ENCODE results near the gene RAMP1.
"Not testable (repeated sequence)": the region's sequence is repeated elsewhere in the genome, so short reads cannot be mapped to it uniquely, and the experiment has no call there.

RAMP1 gene

DNA sequence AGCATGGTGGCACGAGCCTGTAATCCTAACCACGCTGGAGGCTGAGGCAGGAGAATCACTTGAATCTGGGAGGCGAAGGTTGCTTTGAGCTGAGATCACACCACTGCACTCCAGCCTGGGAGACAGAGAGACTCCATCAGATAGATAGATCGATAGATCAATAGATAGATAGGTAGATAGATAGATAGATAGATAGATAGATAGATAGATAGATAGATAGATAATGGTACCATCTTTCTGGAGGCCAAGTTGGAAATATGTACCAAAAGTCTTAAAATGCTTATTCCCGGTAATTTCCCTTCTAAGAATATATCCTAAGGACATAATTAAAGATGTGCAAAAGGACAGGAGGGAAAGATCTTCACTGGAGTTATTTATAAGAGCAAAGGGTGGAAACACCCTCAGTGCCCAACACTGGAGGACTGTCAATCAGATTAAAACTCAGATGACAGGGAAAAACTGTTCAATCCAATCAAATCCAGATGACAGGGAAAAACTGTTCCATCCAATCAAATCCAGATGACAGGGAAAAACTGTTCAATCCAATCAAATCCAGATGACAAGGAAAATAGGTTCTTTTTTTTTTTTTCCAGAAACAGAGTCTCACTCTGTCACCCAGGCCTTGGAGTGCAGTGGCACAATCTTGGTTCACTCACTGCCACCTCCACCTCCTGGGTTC, 58.4 kb downstream of the RAMP1 start:
- no peak for DNase-seq (ENCODE audit: low read depth in 3 of 3)

DNA sequence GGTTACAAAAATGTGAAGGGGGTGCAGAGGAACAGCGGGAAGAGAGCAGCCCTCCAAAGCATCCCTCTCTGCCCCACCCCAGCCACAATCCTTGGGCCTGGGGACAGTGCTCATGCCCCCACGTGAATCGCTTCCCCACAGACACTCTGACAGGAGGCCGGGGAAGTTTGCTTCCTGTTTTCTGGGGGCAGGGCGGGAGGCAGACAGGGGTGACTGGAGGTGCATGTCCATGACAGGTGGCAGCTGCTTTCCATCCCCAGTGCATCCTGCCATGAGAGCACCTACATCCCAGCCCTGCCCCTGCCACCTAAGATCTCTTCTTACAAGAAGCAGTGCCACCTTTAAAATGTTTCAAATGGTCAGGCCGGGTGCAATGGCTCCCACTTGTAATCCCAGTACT, 60.2 kb downstream of the RAMP1 start:
- DNase-seq (ENCODE audit: low read depth in 3 of 3) = no peak

DNA sequence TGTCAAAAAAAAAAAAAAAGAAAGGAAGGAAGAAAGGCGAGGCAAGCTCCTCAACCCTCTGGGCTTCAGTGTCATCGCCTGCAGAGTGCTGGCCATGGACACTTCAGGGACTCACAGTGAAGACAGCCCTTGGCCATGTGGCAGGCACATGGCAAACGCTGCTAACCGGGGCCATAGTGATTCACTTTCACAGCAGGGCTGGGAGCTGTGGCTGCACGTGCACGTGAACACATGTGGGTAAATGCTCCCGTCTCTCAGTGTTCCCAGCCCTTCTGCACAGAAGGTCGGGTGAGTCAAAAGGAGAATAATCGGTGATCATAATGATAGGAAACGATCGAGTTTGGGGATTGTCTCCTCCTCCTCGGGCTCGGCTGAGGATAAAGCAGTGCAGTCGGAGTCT, 61.2 kb downstream of the RAMP1 start:
- DNase-seq (ENCODE audit: low read depth in 3 of 3) = no peak

DNA sequence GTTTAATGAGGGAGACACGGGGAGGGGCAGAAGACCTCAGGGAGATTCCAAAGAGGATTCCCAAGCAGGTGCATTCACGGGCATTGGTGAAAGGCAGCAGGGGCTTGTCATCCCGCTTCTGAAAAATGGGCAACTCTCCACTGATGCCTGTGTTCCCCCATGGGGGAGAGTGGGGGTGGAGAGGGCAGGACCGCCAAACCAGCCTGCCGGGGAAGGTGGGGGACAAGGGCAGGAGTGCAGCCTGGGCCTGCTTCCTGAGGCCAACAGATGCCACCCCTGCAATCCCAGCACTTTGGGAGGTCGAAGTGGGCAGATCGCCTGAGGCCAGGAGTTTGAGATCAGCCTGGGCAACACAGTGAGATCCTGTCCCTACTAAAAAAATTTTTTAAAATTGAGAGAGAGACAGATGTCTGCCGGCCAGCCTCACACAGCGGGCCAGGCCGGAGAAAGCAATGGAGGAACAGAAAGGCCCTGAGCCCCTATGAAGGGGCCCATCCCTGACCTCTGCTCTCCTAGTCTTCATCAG, 62.6 kb downstream of the RAMP1 start:
- no peak for DNase-seq (ENCODE audit: low read depth in 3 of 3)

DNA sequence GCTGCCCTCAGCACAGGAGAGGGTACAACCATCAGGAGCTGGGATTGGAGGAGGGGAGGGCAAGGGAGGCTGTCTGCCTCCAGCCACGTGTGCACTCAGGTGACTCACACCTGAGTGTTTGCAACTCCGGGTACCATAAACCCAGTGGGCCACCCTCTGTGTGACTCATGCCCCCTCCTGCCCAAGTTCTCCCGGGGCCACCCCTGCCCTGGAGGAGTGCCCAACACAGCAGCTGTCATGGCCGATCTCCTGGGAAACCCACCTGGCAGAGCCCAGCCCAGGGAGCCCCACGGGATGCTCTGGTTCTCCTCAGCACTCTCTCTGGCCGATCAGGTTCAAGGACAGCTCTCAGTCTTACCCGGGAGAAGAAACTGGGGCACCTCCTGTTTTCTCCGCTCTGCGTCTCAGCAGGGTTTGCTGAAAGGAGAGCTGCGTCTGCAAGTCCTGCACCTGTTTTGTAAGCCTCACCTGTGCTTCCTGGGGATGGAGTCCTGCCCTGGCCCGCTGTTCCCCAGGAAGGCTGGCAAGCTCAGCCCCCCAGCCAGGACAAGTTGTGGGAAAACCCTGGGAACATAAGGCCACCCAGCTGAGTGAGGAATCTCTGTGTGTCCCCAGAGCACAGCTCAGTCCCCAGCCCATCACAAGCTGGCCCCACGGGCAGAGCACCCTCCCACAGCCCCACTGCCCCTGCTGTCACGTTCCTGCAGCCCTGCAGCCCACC, 63.4 kb downstream of the RAMP1 start:
- DNase-seq (ENCODE audit: low read depth in 3 of 3) = no peak

DNA sequence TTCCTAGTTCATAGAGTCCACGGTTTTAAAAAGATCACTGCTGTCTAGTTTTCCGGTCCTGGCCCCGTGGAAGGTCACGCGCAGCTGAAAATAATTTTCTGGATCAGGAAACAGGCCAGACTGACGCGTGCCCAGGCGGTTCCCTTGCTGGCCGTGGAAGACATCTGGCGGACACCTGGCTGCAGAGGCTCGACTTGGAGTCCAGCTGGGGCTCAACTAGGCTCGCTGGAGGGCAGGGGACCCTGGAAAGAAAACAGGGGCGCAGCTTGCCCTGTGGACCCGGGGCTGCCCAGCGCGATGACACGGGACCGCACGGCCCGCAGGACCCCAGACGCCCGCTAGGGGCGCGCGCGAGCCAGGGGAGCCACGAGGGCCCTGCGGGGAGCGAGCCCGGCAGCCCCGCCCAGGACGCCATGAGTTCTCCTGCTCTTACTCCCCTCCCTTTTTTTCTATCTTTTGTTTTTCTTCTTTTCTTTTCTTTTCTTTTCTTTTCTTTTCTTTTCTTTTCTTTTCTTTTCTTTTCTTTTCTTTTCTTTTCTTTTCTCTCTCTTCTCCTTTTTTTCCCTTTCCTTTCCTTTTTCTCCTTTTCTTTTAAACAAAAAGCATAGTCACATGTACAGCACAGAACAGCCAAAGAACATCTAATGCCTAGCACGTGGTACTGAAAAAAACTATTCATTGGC, 64.2 kb downstream of the RAMP1 start:
- DNase-seq (ENCODE audit: low read depth in 3 of 3) = peak; percentile 62 to 70 (median 67)

DNA sequence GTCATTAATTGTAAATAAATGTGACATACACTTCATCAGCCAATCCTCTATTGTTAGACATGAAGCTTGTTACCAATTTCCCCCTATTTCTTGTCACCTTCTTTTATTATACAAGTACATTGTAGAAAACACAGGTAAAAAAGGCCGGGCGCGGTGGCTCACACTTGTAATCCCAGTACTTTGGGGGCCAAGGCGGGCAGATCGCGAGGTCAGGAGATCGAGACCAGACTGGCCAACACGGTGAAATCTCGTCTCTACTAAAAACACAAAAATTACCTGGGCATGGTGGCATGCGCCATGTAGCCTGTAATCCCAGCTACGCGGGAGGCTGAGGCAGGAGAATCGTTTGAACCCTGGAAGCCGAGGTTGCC, 64.7 kb downstream of the RAMP1 start:
- no peak for DNase-seq (ENCODE audit: low read depth in 3 of 3)

DNA sequence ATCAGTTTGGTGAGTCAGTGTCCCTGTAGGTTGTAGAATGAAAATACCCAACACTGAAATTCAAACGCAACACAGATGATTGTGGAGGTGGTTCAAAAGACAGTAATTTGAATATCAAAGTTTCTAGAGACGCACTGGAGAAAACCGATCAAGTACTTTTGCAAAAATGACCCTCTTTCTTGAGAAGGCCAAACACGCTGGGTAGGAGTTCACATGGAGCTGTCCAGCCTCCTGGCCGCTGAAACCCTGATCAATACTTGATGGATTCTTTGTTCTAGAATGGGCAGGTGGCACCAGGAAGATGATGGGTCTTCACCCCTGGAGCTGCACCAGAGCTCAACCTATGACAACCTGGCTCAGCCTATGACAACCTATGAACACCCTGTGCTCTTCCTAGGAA, 67.7 kb downstream of the RAMP1 start:
- DNase-seq (ENCODE audit: low read depth in 3 of 3) = no peak

DNA sequence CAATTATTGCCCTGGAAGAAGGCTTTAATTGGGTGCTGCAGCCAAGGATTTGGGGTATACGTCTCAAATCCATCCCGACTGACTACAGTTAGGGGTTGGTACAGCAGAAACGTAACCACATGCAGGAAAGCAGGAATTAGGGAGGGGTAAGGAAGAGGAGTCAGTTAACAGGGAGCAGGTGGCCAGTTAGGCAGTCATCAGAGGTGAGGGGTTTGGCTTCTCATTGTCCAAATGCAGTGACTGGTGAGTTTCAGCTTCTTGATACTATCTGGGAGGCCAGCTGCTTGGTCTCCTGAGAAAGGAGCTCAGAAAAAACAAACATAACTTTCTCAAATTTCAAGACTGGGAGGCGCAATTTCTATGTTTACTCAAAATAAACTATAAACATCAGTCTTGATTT, 68.6 kb downstream of the RAMP1 start:
- no peak for DNase-seq (ENCODE audit: low read depth in 3 of 3)

DNA sequence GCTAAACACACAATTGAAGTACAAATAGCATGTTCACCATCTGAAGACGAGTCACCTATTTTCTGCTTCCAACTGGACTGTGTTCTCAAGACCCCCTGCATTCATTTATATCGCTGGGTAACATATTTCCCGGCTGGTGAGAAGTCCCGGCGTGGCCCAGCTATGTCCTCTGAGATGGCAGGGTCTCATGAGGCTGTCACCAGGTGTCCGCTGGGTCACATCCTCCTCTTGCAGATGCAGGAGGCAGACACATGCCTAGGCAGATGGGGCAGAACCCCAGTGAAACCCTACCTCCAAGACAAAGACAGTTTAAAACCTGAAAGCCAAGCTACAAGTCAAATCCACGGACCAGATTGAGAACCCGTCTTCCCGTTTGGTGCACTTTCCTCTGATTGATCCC, 70.6 kb downstream of the RAMP1 start:
- no peak for DNase-seq (ENCODE audit: low read depth in 3 of 3)

DNA sequence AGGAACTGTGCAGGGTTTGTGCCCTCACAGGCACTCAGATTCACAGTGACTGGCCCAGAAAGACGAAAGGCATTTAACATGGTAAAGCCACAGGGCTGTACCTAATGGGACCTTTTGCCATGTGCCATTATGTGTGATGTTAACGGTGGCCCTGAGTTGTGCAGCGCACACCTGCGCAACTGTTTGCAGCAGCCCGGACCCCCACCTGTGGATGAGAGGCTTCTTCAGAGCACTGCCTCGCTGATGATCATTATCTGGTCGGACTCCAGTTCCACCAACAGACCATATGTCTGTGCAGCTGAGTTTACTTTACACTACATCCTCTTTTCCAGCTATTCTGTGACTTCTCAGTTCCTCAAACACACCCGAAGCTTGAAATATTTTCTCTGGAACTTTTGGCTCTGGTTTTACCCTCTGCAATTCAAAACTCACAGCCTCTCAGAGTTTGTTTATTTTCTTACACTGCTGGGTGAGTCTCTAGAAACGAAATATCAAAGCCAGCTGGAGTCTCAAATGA, 71.8 kb downstream of the RAMP1 start:
- no peak for DNase-seq (ENCODE audit: low read depth in 3 of 3)

DNA sequence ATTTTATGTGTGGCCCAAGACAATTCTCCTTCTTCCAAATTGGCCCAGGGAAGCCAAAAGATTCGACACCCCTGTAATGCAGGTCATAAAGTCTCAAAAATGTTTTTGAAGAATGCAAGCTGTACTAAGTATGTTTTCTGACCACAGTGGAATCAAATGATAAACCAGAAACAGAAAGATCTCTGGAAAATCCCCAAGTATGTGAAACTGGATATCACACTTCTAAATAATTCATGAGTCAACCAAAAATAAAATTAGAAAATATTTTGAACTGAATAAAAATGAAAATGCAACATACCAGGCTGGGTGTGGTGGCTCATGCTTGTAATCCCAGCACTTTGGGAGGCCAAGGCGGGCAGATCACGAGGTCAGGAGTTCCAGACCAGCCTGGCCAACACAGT, 73.3 kb downstream of the RAMP1 start:
- no peak for DNase-seq (ENCODE audit: low read depth in 3 of 3)

DNA sequence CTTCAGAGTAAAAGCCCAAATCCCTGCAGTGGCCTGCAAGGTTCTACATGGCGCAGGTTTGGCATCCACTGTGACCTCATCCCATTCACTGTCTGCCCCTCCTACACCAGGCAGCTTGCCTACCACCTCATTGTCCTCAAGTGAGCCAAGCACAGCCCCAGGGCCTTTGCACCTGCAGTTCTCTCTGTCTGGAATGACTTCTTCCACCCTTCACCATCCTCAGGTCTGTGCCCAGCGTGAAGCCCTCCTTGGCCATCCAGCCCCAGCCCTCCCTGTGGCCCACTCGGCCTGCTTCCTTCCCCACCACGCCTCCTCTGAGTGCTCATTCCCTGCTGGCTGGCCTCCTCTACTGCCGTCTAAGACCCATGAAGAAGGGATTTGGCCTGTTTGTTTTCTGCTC, 74.8 kb downstream of the RAMP1 start:
- no peak for DNase-seq (ENCODE audit: low read depth in 3 of 3)

DNA sequence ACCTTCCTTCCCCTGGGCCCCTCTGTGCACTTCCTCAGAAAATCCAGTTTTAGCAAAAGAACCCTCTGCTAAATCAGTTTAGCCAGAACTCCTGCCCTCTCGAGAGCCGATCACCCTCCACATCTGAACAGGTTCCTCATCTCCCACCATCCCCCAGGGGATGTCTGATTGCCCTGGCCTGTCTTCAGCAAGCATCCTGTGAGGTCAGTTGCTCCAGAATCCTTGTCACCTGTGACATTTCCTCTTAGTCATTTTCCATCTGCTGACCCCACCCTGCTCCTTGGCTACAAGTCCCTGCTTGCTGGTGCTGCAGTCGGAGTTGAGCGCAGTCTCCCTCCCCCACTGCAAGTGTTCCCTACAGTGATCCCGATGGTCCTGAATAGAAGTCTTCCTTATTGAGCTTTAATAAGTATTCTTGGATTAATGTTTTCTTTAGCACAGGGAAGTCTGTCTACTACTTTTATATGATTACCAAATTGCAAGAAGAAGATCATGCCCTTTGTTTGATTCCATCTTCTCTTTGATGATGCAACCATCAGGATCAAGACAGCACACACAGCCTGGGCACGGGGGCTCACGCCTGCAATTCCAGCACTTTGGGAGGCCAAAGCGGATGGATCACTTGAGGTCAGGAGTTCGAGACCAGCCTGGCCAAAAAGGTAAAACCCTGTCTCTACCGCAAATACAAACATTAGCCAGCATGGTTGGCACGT, 76.5 kb downstream of the RAMP1 start:
- DNase-seq (ENCODE audit: low read depth in 3 of 3) = no peak

DNA sequence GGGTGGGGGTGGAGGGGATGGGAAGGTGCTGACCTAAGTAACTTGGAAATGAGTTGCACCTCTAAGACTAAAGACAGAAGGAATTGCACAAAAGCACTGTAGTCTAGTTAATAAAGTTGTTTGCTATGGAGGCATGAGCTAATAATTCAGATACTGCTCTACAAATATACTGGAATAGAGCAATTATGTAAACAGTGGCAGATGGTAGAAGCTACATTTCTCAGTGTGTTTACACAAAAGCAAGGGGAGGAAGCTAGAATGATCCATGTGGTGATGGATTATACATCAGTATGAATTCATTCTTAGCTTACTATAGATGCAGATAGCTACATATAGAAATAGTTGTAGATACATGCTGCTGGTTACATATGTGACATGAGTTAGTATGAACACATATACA, 79.8 kb downstream of the RAMP1 start:
- DNase-seq (ENCODE audit: low read depth in 3 of 3) = no peak

DNA sequence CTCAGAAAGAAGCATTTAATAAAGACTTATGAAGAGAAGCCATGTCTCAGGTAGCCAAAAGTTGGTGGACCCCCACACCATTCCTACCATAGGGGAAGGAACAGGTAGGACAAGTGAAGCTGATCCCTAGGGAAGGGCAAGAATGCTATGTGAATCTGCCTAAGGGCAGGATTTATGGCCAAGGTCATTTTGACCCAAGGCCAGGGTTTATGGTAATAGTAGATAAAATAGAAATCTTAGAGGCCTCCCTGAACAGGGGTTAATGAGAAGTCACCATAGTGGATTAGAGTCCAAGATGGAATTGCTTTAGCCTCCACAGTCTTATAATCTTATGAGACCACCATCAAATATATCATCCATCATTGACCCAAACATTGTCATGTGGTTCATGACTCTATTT, 81.4 kb downstream of the RAMP1 start:
- no peak for DNase-seq (ENCODE audit: low read depth in 3 of 3)

DNA sequence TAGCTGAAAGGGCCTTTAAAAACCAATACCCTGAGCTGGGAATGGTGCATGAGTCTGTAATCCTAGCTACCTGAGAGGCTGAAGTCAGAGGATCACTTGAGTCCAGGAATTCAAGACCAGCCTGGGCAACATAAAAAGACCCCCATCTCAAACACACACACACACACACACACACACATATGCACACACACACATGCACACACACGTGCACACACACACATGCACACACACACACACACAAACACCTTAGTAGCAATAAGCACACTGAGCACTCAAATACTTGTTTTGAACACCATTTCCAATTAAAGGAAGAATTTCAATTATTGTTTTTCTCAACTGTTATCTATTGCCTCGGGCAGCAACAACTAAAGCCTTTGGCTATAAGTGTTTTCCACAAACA, 81.8 kb downstream of the RAMP1 start:
- no peak for DNase-seq (ENCODE audit: low read depth in 3 of 3)

DNA sequence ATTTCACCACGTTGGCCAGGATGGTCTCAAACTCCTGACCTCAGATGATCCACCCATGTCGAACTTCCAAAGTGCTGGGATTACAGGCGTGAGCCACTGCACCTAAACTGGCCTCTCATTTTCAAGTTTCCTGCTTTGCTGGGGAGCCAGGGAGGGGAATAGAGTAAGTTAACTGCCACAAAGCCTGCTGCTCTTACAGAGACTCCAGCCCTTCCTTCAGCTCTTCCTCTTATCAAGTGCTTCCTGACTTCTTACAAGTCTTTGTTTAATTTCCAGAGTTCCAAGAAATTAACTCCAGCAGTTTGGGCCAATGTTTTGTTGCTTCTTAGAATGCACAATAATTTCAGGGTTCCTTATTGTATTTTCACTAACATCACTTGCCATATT, 83.1 kb downstream of the RAMP1 start:
- DNase-seq (ENCODE audit: low read depth in 3 of 3) = no peak

DNA sequence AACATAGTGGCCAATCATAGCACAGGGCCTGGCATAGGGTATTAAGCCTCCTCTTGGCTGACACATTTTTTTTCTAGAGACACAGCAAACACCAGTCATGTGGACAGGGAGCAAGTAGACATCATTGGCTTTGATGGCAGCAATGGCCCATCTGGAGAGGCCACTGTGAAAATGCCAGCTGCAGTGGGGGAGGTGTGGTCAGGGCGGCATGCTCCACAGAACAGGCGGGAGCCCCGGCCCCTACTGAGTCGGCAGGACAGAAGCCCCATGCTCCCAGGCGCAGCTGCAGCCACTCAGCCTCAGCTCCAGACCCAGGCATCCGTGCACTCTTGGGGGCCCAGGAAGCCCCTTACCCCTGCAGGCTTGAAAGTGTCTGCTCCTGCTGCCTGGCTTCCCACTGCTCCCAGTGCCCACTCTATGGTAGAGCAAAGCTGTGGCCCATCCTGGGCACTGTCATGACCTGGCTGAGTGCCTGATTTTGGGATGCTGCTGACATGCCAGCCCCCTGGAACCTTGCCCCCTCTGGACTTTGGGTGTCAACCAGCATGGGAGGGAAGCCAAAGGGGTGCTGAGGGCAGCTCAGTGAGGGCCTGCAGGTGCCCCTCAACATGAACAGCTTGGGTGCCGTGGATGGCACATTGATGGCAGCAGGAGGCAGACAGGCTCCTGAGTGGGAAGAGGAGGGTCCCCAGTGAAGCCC, 84.1 kb downstream of the RAMP1 start:
- no peak for DNase-seq (ENCODE audit: low read depth in 3 of 3)

DNA sequence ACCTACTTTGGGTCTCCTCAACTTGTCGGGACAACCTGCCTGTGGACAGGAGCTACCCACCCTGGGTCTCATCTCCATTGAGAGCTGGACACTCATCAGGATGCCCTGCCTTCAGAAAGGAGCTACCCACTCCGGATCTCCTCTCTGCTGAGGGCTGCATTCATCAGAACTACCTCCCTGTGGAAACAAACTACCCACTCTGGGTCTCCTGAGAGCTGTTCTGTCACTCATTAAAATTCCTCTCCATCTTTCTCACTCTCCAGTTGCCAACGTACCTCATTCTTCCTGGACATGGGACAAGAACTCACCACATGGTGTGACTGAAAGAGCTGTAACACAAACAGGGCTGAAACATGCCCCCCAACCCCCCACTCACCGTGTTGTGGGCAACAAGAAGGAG, 84.9 kb downstream of the RAMP1 start:
- DNase-seq (ENCODE audit: low read depth in 3 of 3) = no peak

DNA sequence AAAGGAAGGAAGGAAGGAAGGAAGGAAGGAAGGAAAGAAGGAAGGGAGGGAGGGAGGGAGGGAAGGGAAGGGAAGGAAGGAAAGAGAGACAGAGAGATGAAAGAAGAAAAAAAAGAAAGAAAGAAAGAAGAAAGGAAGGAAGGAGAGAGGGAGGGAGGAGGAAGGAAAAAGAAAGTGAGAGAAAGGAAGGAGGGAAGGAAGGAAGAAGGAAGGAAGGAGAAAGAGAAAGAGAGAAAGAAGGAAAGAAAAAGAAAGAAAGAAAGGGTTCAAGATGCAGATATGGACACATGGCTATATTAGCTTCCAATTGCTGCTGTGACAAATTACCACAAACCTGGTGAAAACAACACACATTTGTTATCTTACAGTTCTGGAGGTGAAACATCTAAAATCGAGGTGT, 87.0 kb downstream of the RAMP1 start:
- DNase-seq (ENCODE audit: low read depth in 3 of 3) = no peak

DNA sequence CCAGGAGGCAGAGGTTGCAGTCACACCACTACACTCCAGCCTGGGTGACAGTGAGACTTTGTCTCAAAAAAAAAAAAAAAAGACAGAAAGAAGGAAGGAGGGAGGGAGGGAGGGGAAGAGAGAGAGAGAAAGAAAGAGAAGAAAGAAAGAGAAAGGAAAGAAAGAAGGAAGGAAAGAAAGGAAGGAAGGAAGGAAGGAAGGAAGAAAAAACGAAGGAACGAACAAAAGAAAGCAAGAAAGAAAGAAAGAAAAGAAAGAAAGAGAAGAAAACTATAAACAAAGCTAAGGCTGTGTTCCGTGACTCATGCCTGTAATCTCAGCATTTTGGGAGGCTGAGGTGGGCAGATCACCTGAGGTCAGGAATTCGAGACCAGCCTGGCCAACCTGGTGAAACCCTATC, 91.9 kb downstream of the RAMP1 start:
- DNase-seq (ENCODE audit: low read depth in 3 of 3) = not testable (repeated sequence)

All from stimulated activated CD4-positive, alpha-beta T cell treated with anti-CD3 and anti-CD28 coated beads, TNF-alpha, amount 100 ng/mL, for 4 hours (primary cell).